Stimulated activated CD4-positive, alpha-beta T cell treated with anti-CD3 and anti-CD28 coated beads, Interleukin-4, amount 100 ng/mL, for 48 hours (primary cell): ENCODE data around the gene TMEM178B.
"Not testable (repeated sequence)": the region's sequence is repeated elsewhere in the genome, so short reads cannot be mapped to it uniquely, and the experiment has no call there.

ENCODE experiments used
- DNase-seq, 2 donors: peaks; one replicate each; pipeline ENCODE4 v3.0.0-alpha.2; 2020; ENCODE audit warnings: low read depth in 2 of 2

Gene TMEM178B

DNA sequence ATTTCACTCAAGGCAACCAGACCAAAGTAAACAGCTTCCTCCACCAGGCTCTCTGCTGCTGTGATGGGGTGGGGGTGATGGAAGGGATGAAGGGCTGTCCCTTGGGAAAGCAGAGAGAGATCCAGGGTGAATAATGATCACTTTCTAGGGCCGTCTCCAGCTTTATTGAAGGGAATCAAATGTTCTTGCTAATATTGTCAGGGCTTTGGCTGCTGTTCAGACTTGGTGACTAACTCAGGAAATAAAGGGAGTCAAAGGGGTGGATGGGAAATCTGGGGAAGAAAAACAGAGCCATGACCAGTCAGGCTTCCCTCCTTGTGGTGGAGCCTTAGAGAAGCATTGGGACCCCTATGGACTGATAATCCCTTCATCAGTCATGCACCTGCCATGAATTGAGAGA, 281.2 kb downstream of the TMEM178B start:
- no peak for DNase-seq

GRCh38 chr7:141356161-141356560, 282.3 kb downstream of the TMEM178B start:
- DNase-seq = no peak

DNA sequence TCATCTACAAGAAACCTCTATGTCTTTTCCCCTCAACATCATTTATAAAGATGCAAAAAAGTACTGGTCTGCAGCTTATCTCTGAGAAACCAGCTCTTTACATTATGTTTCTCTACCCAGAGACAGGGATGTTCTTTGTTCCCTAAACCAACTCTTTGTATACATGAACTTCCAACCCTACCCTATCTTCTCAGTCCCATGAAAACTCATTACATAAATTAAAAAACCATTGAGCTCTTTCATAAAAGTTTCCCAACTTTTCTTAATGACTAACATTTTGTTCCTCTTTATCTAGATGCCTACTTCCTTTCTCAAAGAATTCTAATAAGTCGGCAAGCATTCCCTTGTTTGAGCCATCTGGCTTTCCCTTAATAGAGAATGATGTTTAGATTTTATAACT, 284.5 kb downstream of the TMEM178B start:
- no peak for DNase-seq

- DNase-seq = no peak
Observed at GRCh38 chr7:141359262-141359661, 285.4 kb downstream of the TMEM178B start.

DNA sequence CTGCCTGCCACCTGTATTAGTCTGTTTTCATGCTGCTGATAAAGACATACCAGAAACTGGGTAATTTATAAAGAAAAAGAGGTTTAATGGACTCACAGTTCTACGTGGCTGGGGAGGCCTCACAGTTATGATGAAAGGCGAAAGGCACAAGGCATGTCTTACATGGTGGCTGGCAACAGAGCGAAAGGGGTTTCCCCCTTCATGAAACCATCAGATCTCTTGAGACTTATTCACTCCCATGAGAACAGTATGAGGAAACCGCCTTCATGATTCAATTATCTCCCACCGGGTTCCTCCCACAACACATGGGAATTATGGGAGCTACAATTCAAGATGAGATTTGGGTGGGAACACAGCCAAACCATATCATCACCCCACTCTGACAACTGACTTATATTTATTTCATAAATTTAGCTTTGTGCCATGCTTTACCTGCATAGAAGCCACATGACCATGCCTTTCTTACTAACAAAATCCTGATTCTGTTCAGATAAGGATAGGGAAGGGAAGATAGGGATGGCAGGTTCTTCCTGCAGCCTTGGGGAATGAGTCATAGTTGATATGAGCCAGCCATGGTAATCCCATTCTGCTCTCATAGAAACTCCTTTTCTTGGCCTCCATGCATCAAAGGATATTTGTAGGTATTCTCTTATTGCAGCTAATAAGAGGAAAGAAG, 286.0 kb downstream of the TMEM178B start:
- no peak for DNase-seq

- no peak for DNase-seq
Observed at GRCh38 chr7:141360416-141360760, 286.5 kb downstream of the TMEM178B start.

DNA sequence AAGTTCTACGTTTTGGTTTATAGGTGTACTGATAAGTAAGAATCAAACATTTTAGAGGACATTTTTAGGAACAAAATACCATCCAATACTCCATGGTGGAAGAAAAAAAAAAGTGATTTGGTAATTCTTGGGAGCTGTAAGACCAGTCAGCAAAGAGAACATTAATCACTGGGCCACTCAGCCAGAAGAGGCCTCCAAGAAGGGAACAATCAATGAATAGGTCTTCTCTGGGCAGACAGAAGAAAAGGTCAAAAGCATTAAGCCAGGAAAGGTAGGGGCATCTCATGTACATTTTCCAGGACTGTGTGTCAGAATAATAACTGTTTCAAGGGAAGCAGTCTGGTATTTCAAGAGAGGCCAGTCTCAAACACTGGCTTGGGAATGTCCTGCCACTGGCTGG, 286.9 kb downstream of the TMEM178B start:
- no peak for DNase-seq

GRCh38 chr7:141361479-141361878, 287.6 kb downstream of the TMEM178B start:
- no peak for DNase-seq

GRCh38 chr7:141361960-141362359, 288.1 kb downstream of the TMEM178B start:
- no peak for DNase-seq

- no peak for DNase-seq
Observed at GRCh38 chr7:141362580-141363435, 288.9 kb downstream of the TMEM178B start.

DNA sequence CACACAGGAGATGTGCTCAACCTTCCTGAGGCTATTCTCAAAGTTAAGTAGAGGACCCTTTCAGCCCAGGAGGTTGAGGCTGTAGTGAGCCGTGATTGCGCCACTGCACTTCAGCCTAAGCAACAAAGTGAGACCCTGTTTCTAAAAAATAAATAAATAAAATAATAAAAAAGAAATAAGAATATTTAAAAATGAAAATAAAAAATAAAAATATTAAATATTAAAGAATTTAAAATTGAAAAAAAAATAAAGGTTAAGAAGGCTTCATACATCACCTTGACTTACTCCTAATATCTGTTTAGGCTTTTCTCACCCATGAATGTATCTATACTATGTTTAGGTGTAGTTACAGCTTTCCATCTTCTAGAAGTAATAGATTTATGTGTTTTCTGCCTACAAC, 289.9 kb downstream of the TMEM178B start:
- no peak for DNase-seq

- no peak for DNase-seq
Observed at GRCh38 chr7:141366091-141366621, 292.3 kb downstream of the TMEM178B start.

DNA sequence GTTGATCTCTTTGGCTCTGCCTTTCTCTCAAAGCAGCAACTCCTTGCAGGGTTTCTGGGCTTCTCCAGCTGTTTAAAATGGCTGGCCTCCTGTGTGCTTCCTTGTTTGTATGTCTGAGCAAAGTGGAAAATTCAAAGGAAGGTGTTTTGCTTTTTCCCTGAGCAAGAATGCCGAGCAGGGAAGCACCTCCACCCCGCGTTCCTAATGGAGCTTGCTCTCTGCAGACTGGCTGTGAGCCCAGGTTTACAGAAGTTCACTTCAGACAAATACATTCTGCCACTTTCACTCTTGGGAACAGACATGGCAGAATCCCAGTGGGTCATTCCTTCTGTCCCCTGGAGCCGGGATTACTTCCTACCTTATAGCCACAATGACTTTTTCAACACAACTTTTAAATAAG, 295.6 kb downstream of the TMEM178B start:
- no peak for DNase-seq

- DNase-seq = no peak
Observed at GRCh38 chr7:141370178-141370577, 296.3 kb downstream of the TMEM178B start.

DNA sequence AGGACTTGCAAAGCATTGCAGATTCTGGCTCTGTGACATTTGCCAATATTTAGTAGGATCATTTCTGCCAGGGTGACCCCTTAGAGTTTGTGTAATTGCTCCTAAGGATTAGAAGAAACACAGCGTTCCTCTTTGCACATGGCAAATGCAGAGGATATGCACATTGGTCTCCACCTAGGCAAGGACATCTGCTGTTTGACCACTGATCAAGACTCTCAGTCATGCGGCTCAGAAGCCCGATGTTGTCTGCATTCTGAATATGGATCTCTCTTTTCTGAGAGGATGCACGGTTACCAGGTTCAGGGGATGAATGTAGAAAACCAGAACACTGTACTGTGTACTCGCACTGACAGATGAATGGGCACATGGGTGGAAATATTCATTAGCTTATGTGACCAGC, 296.8 kb downstream of the TMEM178B start:
- DNase-seq = no peak

DNA sequence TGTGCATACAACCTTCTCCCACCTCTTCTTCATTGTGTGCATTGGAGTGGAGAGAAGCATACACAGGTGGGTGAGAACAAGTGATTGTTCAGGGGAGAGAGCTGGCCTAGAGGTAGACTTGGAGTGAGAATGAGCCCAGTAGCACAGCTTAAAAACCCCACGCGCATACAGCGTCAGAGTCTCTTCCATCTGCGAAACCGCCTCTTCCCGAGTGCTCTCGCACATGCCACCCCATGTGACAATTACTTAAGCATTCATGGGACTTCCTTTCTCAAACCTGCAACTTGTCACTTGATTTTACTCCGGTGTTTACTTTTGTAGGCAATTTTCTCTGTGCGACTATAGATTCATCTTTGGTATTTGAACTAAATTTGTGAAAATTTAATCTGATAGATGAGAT, 300.6 kb downstream of the TMEM178B start:
- no peak for DNase-seq

DNA sequence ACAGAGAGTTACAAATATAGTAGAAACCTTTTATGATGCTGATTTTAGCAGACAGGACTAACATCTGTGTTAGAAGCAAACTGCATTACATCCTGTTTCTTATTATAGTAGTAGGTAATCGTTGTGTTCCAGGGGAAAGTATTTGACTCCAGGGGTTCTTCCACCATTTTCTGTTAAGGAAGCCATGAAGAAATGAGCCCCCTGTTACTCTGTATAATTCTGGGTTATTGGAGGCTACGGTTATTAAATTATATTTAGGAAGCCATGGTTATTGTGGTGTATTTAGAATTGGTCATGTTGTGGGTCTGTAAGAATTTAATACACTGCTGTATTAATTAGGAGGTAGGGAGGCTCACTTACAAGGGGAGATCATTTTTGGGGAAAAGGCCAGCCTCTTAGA, 301.6 kb downstream of the TMEM178B start:
- DNase-seq = no peak

- DNase-seq = no peak
Observed at GRCh38 chr7:141377906-141378305, 304.0 kb downstream of the TMEM178B start.

GRCh38 chr7:141378405-141378804, 304.5 kb downstream of the TMEM178B start:
- no peak for DNase-seq

- no peak for DNase-seq
Observed at GRCh38 chr7:141381794-141382427, 308.0 kb downstream of the TMEM178B start.

- not testable (repeated sequence) for DNase-seq
Observed at GRCh38 chr7:141383356-141383755, 309.5 kb downstream of the TMEM178B start.

DNA sequence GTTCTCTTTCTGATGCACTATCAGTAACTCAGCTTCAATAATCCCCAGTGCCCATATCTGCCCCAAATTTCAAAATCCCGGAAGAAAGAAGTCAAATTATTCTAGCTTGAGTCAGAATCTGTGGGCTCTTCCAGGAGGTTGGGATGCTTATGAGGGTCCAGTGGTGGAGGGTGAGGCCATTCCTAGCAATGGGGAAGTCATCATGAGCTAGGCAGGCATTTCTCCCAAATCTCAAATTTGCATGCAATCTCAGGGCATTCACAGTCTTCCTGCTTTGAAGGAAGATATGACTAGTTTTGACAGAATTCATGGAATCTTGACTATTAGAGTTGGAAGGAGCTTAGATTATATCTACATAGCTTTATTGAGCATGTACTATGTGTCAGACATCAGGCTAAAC, 313.0 kb downstream of the TMEM178B start:
- no peak for DNase-seq
